IPS DF 19.7 (cell line): ENCODE measurements around the gene SLC52A3.
"Not testable (repeated sequence)": the region's sequence is repeated elsewhere in the genome, so short reads cannot be mapped to it uniquely, and the experiment has no call there.

Source experiments
- DNase-seq: peaks from one replicate; pipeline ENCODE4 v3.0.0-alpha.2; 2013; ENCODE audit warnings: low read depth, low spot score

SLC52A3 gene

GRCh38 chr20:768426-768978 lies at the start of gene SLC52A3:
Gene SLC52A3 (minus strand): TSS chr20:768500. CDS start chr20:765774, 2,726 bp downstream.
- no peak for DNase-seq

DNA sequence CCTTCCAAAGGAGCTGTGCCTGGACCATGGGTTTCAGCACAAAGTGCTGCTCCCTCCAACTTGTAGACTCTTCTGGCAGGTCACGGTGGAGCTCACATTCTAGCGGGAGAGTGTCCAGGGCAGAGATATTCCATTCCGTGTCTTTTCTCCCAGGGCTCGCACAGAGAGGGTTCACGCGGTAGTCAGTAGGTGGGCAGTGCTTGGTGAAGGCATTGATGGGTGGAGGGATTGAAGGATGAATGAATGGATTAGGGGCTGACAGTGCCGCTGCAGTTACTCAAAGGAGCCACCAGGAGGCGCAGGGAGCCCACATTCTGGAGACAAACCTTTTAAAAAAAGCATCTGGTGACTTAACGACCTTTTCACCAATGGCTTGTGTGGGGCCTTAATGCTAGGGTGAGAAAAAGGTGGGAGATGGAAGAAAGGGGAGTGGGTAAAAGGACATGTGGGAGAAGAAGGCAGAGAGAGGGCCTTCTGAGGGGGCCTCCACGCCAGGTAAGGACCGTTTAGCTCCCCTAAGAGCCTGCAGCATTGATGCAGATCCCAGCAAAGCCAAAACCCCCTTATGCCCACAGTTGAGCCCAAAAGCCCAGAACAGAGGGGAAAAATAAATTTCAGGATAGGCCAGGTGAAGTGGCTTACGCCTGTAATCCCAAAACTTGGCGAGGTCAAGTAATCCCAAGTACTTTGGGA lies 47.8 kb upstream of the SLC52A3 start:
- peak; percentile 59 for DNase-seq

DNA sequence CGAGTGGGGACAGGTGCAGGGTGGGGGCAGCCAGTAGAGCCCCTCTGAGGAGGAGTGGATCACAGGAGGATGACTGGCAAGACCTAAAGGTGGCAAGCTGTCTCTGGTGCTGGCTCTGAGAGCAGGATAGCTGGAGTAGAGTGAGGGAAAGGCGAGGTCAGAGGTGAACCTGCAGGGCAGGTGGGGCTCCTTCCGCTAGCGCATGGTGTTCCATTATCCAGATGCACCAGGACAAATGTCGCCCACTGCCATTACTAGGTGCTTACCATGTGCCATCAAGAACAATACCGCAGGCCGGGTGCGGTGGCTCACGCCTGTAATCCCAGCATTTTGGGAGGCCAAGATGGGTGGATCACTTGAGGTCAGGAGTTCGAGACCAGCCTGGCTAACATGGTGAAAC lies 46.9 kb upstream of the SLC52A3 start:
- no peak for DNase-seq

DNA sequence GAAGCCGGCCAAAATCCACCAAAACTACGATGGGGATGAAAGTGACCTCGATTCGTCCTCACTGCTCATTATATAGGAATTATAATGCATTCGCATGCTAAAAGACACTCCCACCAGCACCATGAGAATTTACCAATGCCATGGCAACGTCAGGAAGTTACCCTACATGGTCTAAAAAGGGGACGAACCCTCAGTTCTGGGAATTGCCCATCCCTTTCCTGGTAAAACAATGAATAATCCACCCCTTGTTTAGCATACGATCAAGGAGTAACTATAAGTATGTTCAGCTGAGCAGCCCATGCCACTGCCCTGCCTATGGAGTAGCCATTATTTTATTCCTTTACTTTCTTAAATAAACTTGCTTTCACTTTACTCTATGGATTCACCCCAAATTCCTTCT lies 45.1 kb upstream of the SLC52A3 start:
- no peak for DNase-seq

DNA sequence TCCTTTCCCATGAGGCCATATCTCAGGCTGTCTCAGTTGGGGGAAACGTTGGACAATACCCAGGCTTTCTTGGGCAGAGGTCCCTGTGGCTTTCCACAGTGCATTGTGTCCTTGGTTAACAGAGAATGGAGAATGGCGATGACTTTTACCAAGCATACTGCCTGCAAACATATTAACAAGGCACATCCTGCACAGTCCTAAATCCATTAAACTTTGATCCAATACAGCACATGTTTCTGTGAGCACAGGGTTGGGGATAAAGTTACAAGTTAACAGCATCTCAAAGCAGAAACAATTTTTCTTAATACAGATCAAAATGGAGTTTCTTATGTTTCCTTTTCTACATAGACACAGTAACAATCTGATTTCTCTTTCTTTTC lies 44.1 kb upstream of the SLC52A3 start:
- DNase-seq, result not testable (repeated sequence)

GRCh38 chr20:811776-812434 lies 43.6 kb upstream of the SLC52A3 start:
- not testable (repeated sequence) for DNase-seq

DNA sequence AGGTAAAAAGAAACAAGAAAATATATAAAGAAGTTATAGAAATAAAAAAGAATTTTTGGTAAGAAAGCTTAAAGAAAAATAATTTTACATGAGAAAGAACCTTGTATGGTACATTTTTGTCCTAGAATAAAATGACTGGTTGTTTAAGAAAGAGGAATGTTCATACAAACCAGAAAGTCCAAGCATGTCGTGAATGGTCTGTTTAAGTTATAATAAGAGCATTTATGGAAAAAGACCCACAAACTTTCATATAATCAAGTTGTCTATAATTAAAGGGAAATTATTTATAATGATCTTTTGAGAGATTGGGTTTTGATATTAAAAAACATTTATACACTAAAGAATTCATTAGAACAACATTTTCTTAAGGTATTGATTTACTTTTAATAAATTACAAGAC lies 37.4 kb upstream of the SLC52A3 start:
- DNase-seq, result no peak

- no peak for DNase-seq
Measured at GRCh38 chr20:801678-802077, 33.4 kb upstream of the SLC52A3 start.

- not testable (repeated sequence) for DNase-seq
Measured at GRCh38 chr20:800026-800425, 31.7 kb upstream of the SLC52A3 start.

DNA sequence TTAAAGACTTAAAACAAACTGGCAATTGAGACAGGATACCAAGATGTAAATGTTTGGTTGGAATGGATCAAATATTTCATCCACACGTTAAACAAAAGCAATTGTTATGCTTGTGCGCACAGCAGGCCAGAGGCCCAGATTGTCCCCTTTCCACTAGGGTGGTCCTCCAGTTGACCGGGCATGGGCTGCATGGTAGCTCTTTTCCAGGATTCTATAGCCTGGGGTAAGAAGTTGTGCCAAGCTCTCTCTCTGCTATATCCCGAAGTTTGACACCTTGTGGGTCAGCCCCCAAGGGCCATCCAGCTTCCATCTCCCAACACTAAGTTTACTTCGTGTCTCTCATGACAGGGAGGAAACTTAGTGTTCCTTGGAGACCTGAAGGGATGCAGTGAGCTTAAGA lies 30.4 kb upstream of the SLC52A3 start:
- not testable (repeated sequence) for DNase-seq

GRCh38 chr20:796921-797320 lies 28.6 kb upstream of the SLC52A3 start:
- no peak for DNase-seq

DNA sequence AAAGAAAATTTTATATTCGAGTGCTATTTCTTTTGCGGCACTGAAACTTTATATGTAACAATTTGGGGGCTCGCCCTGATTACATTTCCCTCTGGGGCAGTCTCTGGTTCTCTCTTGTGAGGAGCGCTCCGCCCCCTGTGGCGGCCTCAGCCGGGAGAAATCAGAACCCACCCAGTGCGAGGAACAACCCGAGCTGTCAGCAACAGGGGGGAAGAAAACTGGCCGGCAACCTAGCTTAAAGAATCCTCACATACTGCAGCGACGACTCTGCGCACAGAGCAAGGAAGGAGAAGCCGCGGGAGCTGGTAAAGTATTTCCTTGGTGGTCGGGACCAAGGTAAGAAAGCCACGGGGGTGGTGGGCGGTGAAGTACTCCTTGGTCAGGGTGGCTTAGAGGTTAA lies 23.9 kb upstream of the SLC52A3 start:
- DNase-seq, result no peak

DNA sequence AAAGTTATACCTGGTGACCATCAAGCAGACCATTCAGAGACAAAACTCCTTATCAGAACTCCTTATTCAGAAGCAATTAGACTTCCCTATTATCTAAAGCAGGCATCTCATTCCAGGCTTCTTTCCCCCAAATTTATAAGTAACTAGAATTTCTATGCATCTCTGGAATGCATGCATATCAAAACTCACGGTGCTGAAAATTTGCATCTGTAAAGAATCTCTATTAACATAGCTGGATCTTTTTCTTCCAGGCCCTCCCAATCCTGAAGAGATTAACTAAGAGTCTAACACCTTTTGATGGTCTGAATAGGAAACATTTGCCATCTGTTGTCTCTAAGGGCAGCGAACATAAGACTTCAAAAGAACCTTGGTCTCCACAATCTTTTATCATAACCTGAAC lies 22.8 kb upstream of the SLC52A3 start:
- DNase-seq, result no peak

GRCh38 chr20:787825-788224 lies 19.5 kb upstream of the SLC52A3 start:
- DNase-seq, result no peak

DNA sequence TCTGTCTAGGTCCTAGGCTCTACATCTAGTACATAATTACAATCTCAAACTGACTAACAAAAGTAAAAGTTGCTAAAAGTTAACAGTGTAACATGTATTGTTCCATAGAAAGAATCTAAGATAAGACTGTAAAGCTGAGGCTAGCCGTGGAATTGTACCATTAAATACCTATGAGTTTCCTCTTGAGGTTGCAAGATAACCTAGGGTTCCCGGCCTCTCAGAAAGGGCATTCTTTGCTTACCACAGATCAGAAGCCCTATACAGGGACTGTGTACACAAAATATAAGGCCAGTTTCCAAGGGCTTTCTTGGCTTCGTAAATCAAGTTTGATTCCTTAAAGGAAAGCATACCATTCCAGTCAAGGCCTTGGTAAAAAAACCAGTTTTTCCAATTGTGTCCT lies 11.5 kb upstream of the SLC52A3 start:
- no peak for DNase-seq

- DNase-seq, result no peak
Measured at GRCh38 chr20:776165-776564, 7.9 kb upstream of the SLC52A3 start.

- DNase-seq, result no peak
Measured at GRCh38 chr20:775679-776135, 7.4 kb upstream of the SLC52A3 start.

DNA sequence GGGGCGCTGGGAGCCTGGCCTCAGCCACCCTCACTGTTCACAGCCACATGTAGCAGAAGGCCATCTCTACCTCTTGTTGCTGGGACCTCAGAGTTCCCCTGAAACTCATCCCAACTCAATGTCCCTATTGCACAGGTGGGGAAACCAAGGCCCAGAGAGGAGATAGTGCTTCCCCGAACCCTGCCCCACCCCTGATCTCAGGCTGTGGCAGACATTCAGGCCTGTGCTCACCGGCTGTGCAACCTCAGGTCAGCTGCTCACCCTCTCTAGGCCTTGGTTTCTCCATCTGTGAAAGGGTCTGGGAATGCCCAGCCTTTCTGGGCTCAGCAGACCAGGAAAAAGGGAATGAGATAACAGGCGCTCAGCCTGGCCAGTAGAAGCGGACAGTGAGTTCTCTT lies 6.4 kb upstream of the SLC52A3 start:
- no peak for DNase-seq

DNA sequence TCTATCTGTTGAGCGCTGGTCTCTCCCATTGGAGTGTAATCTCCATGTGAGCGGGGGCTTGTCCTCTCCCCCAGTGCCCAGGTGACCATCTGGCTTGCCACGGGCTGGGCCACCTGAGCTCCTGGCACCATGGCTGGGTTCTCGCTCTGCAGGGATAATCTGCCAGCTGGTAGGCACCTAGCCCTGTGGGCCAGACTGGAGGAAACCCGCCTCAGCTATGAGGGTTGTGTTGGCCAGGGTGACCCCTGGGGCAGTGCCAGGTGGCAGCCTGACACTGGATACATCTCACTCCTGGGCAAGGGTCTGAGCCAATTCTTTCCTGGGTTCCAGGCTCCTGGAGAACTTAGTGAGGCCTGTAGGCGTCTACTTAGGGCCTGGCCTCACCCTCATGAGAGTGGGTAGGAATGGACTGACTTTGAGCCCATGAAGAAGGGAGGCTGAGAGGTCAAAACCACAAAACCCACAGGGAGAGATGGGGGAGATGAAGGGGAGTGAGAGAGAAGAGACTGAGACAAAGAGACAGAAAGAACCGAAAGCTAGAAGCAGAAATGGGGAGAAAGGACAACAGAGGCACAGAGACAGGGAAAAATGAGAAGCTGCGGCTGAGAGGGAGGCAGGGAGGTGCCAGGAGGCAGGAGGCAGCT lies 5.8 kb upstream of the SLC52A3 start:
- no peak for DNase-seq

- no peak for DNase-seq
Measured at GRCh38 chr20:772806-773205, 4.5 kb upstream of the SLC52A3 start.

DNA sequence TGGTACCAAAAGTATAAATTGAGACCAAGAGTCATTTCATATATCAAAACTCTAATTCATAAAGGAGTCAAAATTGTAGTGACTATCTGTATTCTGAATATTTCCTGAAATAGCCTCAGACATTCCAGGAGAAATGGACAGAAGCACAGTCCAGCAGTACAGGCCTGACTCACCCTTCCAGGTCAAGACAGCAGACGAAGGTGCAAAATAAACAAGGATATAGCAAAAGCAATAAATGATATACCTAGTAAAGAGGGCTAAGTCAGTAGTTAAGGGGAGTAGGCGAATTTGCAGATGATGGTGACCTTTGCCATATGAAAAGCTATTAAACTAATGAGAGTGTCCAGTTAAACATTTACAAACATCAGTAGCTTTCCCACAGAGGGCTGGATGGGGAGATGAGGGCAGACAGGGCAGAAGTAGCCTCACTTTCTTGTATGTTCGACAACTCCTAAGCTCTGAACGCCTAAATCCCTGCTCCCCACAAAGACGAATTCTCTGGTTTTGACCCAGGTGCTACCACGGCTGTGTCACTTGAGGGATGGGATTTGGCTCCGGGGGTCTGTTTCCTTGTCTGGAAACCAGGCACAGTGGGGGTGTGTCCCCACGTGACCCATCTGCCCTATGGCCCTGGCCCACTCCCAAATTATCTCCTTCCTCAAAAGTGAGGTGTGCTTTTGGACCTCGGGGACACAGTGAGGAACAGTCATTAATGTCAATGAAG lies 3.6 kb upstream of the SLC52A3 start:
- no peak for DNase-seq

DNA sequence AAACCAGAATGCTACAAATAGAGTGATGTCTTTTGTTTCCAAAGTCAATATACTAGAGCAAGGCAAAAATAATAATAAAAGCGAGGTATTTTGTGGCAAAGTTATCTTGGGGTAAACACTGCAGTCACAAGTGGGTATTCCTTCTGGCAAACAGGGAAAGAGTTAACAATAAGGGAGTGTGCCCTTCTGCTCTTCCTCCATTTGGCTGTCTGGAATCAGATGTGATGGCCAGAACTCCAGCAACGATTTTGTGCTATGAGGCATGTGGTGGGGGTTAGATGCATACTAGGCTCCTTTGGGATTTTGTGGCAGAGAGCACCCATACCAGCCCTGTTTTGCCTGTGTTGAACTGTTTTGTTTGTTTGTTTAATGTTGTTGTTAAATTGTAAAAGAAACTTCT lies 2.4 kb upstream of the SLC52A3 start:
- DNase-seq, result no peak
